GM12872 (cell line): ENCODE measurements around the gene NTN1.

Experiments used
- TF ChIP-seq, protein P1 (sequence below): IDR thresholded peaks from 3 replicates; pipeline ENCODE4 v1.5.1; 2011; ENCODE audit warnings: low read depth, mild to moderate bottlenecking, low read length, moderate library complexity; ENCODE audit not compliant: insufficient read depth

Gene NTN1

GRCh38 chr17:9141425-9141753, 120.1 kb downstream of the NTN1 start:
- TF ChIP-seq, protein P1, sequence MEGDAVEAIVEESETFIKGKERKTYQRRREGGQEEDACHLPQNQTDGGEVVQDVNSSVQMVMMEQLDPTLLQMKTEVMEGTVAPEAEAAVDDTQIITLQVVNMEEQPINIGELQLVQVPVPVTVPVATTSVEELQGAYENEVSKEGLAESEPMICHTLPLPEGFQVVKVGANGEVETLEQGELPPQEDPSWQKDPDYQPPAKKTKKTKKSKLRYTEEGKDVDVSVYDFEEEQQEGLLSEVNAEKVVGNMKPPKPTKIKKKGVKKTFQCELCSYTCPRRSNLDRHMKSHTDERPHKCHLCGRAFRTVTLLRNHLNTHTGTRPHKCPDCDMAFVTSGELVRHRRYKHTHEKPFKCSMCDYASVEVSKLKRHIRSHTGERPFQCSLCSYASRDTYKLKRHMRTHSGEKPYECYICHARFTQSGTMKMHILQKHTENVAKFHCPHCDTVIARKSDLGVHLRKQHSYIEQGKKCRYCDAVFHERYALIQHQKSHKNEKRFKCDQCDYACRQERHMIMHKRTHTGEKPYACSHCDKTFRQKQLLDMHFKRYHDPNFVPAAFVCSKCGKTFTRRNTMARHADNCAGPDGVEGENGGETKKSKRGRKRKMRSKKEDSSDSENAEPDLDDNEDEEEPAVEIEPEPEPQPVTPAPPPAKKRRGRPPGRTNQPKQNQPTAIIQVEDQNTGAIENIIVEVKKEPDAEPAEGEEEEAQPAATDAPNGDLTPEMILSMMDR: no peak

DNA sequence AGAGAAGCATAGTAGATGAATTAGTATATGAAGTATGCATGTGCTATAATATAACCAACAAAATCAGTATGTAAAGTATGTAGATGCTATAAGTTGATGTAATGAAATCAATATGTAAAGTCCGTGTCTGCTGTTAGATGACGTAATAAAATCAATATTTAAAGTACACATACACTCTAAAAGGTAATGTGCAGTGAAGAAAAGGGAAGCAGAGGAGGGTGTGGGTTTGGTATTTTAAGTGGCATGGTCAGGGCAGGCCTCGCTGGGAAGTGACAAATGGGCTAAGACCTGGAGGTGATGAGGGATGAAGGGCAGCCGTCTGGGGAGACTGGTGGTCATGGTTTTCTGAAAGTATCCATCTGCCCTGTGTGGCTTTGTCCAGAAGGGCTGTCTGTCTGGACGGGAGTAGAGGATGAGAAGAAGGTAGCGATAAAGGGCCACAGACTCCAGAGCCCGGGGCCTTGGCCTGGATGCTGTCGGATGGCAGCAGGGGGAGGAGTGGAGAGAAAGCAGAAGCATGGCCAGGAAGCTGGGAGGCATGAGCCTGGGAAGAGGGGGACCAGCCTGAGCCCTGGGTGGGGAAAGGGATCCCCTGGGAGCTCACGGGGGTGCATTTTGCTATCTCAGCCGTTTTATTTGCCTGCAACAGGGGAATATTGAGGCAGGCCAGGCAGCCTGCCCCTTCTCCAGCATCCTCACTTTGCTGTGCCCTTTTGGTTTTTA, 121.6 kb downstream of the NTN1 start:
- TF ChIP-seq, protein P1: no peak

DNA sequence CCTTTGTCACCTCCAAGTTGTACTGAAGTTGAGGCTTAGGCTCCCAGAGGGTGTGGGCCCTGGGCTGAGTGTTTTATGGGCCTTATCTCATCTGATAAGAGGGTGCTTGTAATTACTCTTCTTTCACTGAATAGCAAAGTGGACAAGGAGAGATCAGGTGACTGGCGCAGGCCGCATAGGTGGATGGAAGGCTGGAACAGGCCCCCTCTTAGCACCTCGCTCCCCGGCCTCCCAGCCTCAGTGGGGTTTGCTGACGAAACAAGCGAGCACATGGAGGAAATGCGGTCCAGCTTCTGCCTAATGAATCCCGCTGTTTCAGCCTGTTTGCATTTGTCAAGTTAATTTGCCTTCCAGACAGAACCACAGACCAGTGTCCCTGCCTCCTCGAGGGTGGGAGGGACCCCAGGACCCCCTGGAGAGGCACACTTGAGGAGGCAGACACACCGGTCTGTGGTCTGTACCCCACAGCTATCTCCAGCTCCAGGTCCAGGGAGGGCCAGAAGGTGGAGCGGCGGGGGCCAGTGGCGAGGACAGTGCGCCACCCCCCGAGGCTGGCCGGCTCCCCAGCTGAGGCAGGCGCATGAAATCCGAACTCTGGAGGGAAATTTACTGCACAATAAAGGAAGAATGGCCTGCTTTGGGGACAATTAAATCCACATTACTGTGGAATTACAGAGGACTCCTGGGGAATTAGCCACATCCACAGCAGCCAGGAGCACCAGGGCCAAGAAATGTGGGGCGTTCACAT, 123.4 kb downstream of the NTN1 start:
- TF ChIP-seq, protein P1: no peak

- TF ChIP-seq, protein P1: no peak
These were observed 124.8 kb downstream of the NTN1 start for GRCh38 chr17:9146064-9146463.

DNA sequence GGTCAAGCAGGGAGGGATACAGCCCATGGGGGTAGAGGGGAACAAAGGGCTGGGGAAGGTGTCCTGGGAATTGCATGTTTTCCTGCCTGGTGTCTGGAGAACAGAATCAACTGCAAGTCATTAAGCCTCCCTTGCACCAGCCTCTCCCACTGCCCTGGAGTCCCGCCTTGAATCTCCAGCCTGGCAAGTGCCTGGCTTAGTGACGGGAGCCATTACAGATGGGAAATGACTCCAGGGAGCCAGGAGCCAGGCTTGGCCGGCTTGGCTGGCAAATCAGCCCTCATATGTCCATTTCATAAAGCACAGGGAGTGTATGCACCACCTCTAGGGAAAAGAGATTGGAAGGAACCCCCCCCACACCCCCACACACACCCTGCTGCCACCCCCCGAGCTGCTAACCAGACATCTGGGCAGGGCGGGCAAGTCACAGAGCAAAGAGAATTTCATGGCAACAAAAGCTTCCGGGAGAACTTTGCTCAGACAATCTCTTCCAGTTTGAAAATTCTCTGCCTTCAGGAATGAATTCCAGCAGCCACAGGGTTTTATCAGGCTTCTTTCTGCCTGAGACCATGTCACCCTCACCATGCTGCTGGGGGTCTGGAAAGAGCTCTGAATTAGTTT, 127.7 kb downstream of the NTN1 start:
- TF ChIP-seq, protein P1: no peak

DNA sequence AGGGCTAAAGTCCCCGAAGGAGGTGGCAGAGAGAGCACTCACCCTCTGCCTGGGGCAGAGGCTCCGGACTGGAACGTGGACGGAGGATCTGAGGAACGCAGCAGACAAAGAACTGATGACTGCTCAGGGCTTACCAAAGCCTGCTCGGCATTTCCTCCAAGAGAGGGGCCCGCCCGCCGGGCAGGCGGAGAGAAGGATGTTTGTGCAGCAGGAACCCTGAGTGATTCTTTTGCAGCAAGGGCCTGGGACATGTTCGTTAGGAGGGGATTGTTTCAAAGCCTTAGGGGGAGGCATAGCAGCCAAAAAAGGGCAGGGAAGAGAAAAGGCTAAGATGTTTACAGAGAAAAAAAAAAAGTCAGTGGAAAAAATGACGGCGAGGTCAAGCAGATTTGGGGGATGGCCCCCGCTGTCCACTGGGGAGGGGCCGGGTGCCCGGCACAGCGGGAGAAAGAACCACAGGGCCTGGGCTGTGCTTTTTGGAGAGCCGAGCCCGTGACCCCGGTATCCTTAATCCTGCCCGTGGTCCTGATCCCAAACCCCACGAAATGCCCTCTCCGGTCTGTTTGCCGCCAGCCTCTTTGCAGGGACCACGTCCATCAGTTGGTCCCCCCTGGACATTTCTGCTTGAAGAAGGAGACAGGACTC, 129.3 kb downstream of the NTN1 start:
- TF ChIP-seq, protein P1: no peak

DNA sequence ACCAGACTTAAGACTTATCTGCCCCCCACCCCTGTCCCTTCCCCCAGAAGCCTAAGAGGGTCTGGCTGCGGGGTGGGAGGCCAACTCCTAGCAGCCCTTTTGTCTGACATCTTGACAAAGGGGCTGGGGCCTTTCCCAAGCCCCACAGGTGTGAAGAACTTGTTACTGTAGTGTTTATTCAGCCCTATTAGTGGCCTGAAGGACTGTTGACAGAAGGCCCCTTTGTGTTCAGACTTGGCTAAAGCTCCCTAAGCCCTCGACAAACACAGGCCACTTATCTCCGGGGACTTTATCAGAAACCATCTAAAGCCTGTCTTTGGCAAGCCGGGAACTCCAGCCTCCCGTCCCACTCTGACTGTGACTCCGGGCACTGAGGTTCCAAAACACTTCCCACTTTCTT, 129.8 kb downstream of the NTN1 start:
- TF ChIP-seq, protein P1: no peak
